Uterus (tissue), 4 donors: Measurements from ENCODE around the gene C1QTNF9B. TPM values are rescaled to one million over a fixed set of nuclear protein-coding genes. Genes with fewer than 3 reads are reported as not detected.
A peak's percentile ranks its signal among the peaks of the same experiment; 100 is the strongest.

Experiments used
- DNase-seq, 2 donors: peaks; one replicate each; pipeline ENCODE4 v3.0.0-alpha.2; 2019 to 2020
- H3K27ac ChIP-seq, 2 donors: fragments of 200-600 bp; sonication (generic); 1 replicate in 1 of 2; 2 replicates in 1 of 2; pipeline ENCODE4 v1.5.1; 2016 to 2018
- H3K27me3 ChIP-seq, 2 donors: fragments of 200-600 bp; sonication (generic); one replicate each; pipeline ENCODE4 v1.5.1; 2018 to 2019; ENCODE audit warnings: control low read depth in 1 of 2
- H3K36me3 ChIP-seq, 2 donors: fragments of 200-600 bp; sonication (generic); one replicate each; pipeline ENCODE4 v1.5.1; 2019; ENCODE audit warnings: control low read depth in 1 of 2
- H3K4me1 ChIP-seq, 2 donors: fragments of 200-600 bp; sonication (generic); one replicate each; pipeline ENCODE4 v1.5.1; 2018 to 2019; ENCODE audit warnings: control low read depth in 1 of 2
- H3K4me3 ChIP-seq, 2 donors: fragments of 200-600 bp; sonication (generic); 1 replicate in 1 of 2; 2 replicates in 1 of 2; pipeline ENCODE4 v1.5.1; 2018 to 2019; ENCODE audit warnings: mild to moderate bottlenecking in 1 of 2
- H3K9me3 ChIP-seq, 2 donors: fragments of 200-600 bp; sonication (generic); one replicate each; pipeline ENCODE4 v1.5.1; 2019; ENCODE audit warnings: control low read depth in 1 of 2
- CTCF ChIP-seq, 4 experiments: fragments of 200-600 bp in 2 of 4; fragments of 450-650 bp in 2 of 4; sonication (generic) in 2 of 4; IDR thresholded peaks; one replicate each; pipeline ENCODE4 v1.5.1; 2016 to 2019; ENCODE audit warnings: antibody characterized with exemption in 4 of 4, mild to moderate bottlenecking in 2 of 4, moderate library complexity in 1 of 4
- POLR2A ChIP-seq, 2 donors: fragments of 450-650 bp; IDR thresholded peaks; one replicate each; pipeline ENCODE4 v1.6.1; 2016; ENCODE audit warnings: antibody characterized with exemption in 2 of 2, mild to moderate bottlenecking in 1 of 2, moderate library complexity in 1 of 2
- intact Hi-C: fragments of 100-400 bp; cut with DNase I; formaldehyde crosslinking; loops from one replicate; pipeline ENCODE4 v1.15.1; 2023; ENCODE audit warnings: low total_unique reads
- total RNA-seq, 4 donors: library from RNA; depleted of rRNA in 3 of 4; stranded (reverse); fragments of >200 nt in 3 of 4; gene quantifications; one replicate each; pipeline versions ENCODE4 v1.1.0 to v1.2.4, GENCODE V29; 2014 to 2023
- donor health status: DM: yes; HTN: yes; CAD: no.

C1QTNF9B gene
- total RNA-seq, 4 donors from 2014 or later, result 2.6 TPM; not detected in 3

- Histone ChIP-seq H3K4me3 (no peak overlapping the region), H3K9me3 (no peaks in the 10 kb centered on the region), H3K4me1 (peaks cover 0 to 9% of the 10 kb centered on the region in 2 donors), H3K36me3 (no peaks in the 10 kb centered on the region), H3K27ac (no peak overlapping the region), H3K27me3 (peaks cover 8% of the 10 kb centered on the region in 2 donors)
- intact Hi-C loops, result no loop called here
- TF ChIP-seq CTCF (IDR thresholded peaks at IDR 0.05) (no peak), POLR2A (IDR thresholded peaks at IDR 0.05) (no peak)
- DNase-seq, result no peak
These were observed 8.5 kb upstream of the C1QTNF9B start for GRCh38 chr13:23905766-23906165.

- no peaks in the 10 kb centered on the region for H3K36me3 ChIP-seq
- H3K4me3 ChIP-seq, result no peak overlapping the region
- TF ChIP-seq POLR2A (IDR thresholded peaks at IDR 0.05) (no peak), CTCF (IDR thresholded peaks at IDR 0.05) (no peak)
- H3K27ac ChIP-seq, result no peak overlapping the region
- no peaks in the 10 kb centered on the region for H3K9me3 ChIP-seq
- DNase-seq, result no peak
- peaks cover 8% of the 10 kb centered on the region in 2 donors for H3K27me3 ChIP-seq
- intact Hi-C loops, result no loop called here
- peaks cover 0 to 9% of the 10 kb centered on the region in 2 donors for H3K4me1 ChIP-seq
These were observed 6.6 kb upstream of the C1QTNF9B start for GRCh38 chr13:23903906-23904280.

DNA sequence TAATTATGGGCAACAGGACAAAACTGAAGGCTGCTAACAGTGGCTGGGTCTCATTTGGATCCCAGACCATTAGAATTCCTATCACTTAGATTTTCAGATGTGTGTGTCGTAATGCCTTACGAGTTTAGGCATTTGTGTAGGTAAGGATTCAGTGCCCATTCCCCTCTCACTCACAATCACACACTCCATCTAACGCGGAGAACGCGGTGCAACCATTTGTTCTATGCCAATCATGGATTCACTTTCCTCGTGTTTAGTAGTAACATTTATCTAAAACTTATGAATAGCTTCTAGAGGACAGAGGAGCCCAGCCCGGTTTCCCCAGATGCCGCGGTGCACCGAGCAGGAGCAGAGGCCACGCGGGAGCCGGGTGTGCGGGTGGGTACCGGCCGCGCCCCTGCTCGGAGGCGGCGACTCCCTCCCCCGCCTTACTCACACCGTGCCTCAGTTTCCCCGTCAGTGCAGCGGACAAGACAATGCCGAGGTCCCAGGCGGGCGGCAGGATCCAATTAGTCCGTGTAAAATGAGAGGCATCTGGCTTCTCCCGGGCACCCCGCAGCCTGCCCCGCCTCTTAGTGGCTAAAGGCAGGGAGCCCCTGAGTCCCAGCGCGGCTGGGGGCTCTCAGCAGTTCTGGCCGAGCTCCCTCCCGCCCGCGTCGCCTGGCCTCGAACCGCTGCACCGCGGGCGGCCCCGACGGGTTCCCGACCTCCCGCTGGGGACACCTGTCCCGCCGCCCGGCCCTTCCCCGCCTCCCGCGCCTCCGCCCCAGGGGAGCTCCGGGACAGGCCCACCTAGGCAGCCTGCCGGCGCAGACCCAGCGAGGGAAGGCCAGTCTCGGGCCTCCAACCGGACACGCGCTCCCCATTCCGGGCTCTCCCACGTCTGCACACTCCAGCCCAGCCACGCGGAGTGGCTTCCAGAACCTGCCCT, 5.9 kb upstream of the C1QTNF9B start:
- Histone ChIP-seq H3K36me3 (no peaks in the 10 kb centered on the region), H3K27me3 (peaks cover 8% of the 10 kb centered on the region in 2 donors), H3K9me3 (no peaks in the 10 kb centered on the region), H3K4me1 (peaks cover 0 to 9% of the 10 kb centered on the region in 2 donors), H3K4me3 (no peak overlapping the region), H3K27ac (no peak overlapping the region)
- DNase-seq, result no peak
- intact Hi-C loops, result no loop called here
- TF ChIP-seq CTCF (IDR thresholded peaks at IDR 0.05) (no peak), POLR2A (IDR thresholded peaks at IDR 0.05) (no peak)

GRCh38 chr13:23901365-23901764, 4.1 kb upstream of the C1QTNF9B start:
- TF ChIP-seq CTCF (IDR thresholded peaks at IDR 0.05) (no peak), POLR2A (IDR thresholded peaks at IDR 0.05) (no peak)

DNA sequence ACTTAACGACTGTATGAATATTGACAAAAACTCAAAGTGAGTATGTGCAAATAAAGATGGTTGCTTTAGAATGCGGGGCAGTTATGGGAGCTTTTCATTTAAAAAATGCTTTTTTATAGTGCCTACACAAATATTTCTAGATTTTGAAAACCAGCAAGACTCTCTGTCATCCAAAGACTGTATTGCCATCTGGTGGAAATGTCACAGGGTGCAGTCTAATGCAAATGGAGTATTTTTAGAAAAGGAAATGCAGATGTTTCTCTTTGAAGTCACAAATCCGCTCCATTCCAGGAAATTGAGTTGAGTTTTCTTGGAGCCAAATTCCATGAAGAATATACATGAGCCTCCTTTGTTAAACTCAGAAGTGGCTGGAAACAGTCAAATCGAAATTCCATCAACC, 2.3 kb upstream of the C1QTNF9B start:
- Histone ChIP-seq H3K27me3 (peaks cover 8% of the 10 kb centered on the region in 2 donors), H3K36me3 (no peaks in the 10 kb centered on the region), H3K4me3 (no peak overlapping the region), H3K4me1 (peaks cover 0 to 9% of the 10 kb centered on the region in 2 donors), H3K9me3 (no peaks in the 10 kb centered on the region), H3K27ac (no peak overlapping the region)
- peak in 1 of 2 donors; percentile 37 for DNase-seq
- TF ChIP-seq CTCF (IDR thresholded peaks at IDR 0.05) (peak in 1 of 4 experiments; percentile 43), POLR2A (IDR thresholded peaks at IDR 0.05) (no peak)
- intact Hi-C loops, result no loop called here

More at GRCh38 chr13:23901365-23901764, 4.1 kb upstream of the C1QTNF9B start:
- peaks cover 8% of the 10 kb centered on the region in 2 donors for H3K27me3 ChIP-seq
- peaks cover 0 to 9% of the 10 kb centered on the region in 2 donors for H3K4me1 ChIP-seq
- intact Hi-C loops, result no loop called here
- H3K36me3 ChIP-seq, result no peaks in the 10 kb centered on the region
- no peak overlapping the region for H3K27ac ChIP-seq
- DNase-seq, result no peak
- H3K4me3 ChIP-seq, result no peak overlapping the region
- no peaks in the 10 kb centered on the region for H3K9me3 ChIP-seq
